GM12878 (cell line): ENCODE results near the gene DNAJA4. TPM values are rescaled to one million over a fixed set of nuclear protein-coding genes. Genes with fewer than 3 reads are reported as not detected.

Source experiments
- CREM ChIP-seq: IDR thresholded peaks from 2 replicates; pipeline ENCODE4 v1.6.1; 2014; ENCODE audit warnings: antibody characterized with exemption, low read depth
- GATAD2B ChIP-seq: fragments of 450-650 bp; conservative IDR thresholded peaks from 2 replicates; pipeline ENCODE4 v1.6.1; 2017; ENCODE audit warnings: low read depth, mild to moderate bottlenecking, moderate library complexity
- KLF5 ChIP-seq: fragments of 450-650 bp; IDR thresholded peaks from 2 replicates; pipeline ENCODE4 v1.6.1; 2014; ENCODE audit warnings: mild to moderate bottlenecking; ENCODE audit not compliant: partially characterized antibody
- MTA3 ChIP-seq: IDR thresholded peaks from 2 replicates; pipeline ENCODE4 v1.6.1; 2012; ENCODE audit warnings: low read length, inconsistent platforms, borderline replicate concordance
- NBN ChIP-seq: fragments of 450-650 bp; IDR thresholded peaks from 2 replicates; pipeline ENCODE4 v1.6.1; 2016
- NRF1 ChIP-seq: conservative IDR thresholded peaks from 2 replicates; pipeline ENCODE4 v1.6.1; 2011; ENCODE audit warnings: mild to moderate bottlenecking, low read depth, low read length, improper control_type of control experiment
- PAX8 ChIP-seq: fragments of 450-650 bp; IDR thresholded peaks from 2 replicates; pipeline ENCODE4 v1.6.1; 2017; ENCODE audit warnings: mild to moderate bottlenecking, moderate library complexity
- POLR2AphosphoS5 ChIP-seq: IDR thresholded peaks from 2 replicates; pipeline ENCODE4 v1.6.1; 2011; ENCODE audit warnings: mild to moderate bottlenecking, low read length, inconsistent platforms
- RAD51 ChIP-seq: fragments of 450-650 bp; IDR thresholded peaks from 2 replicates; pipeline ENCODE4 v1.6.1; 2016; ENCODE audit warnings: moderate library complexity, mild to moderate bottlenecking, inconsistent platforms
- RB1 ChIP-seq: fragments of 450-650 bp; formaldehyde crosslinking; IDR thresholded peaks from 2 replicates; pipeline ENCODE4 v1.6.1; 2017; ENCODE audit warnings: mild to moderate bottlenecking, borderline replicate concordance
- SMAD1 ChIP-seq: fragments of 450-650 bp; IDR thresholded peaks from 2 replicates; pipeline ENCODE4 v1.6.1; 2018; ENCODE audit warnings: mild to moderate bottlenecking, low read depth; ENCODE audit not compliant: partially characterized antibody
- SMC3 ChIP-seq: IDR thresholded peaks from 2 replicates; pipeline ENCODE4 v1.6.1; 2011; ENCODE audit warnings: low read length, improper control_type of control experiment, borderline replicate concordance
- SP1 ChIP-seq: IDR thresholded peaks from one replicate; pipeline ENCODE4 v1.6.1; 2011; ENCODE audit warnings: low read depth, low read length
- STAT3 ChIP-seq: IDR thresholded peaks from 2 replicates; pipeline ENCODE4 v1.6.1; 2011; ENCODE audit warnings: low read depth, low read length, improper control_type of control experiment
- TCF7 ChIP-seq: IDR thresholded peaks from 2 replicates; pipeline ENCODE4 v1.6.1; 2014; ENCODE audit warnings: antibody characterized with exemption, borderline replicate concordance
- WRNIP1 ChIP-seq: IDR thresholded peaks from 2 replicates; pipeline ENCODE4 v1.6.1; 2011; ENCODE audit warnings: low read depth, low read length, improper control_type of control experiment, borderline replicate concordance
- ZNF622 ChIP-seq: fragments of 450-650 bp; IDR thresholded peaks from 2 replicates; pipeline ENCODE4 v1.6.1; 2017; ENCODE audit warnings: mild to moderate bottlenecking, inconsistent platforms
- polyA plus RNA-seq, 11 experiments: library from polyadenylated mRNA; depleted of rRNA in 4 of 11; unstranded in 6 of 11; stranded (reverse) in 5 of 11; fragments of >200 nt; fragmentation: Nextera tagmentation in 4 of 11; fragmentation: Illumina TruSeq in 1 of 11; extraction: Ambion mirVana in 4 of 11; extraction: Trizol in 1 of 11; gene quantifications; 1 replicate in 1 of 11; 2 replicates in 10 of 11; pipeline versions ENCODE4 v1.2.1 to v1.2.3, GENCODE V29; 2011 to 2016; ENCODE audit warnings: inconsistent platforms in 2 of 11, missing spikeins in 2 of 11, low read depth in 1 of 11
- total RNA-seq, 4 experiments: library from RNA; depleted of rRNA in 3 of 4; stranded (reverse); fragments of >200 nt in 3 of 4; fragmentation: Illumina TruSeq in 1 of 4; extraction: Trizol in 1 of 4; gene quantifications; 2 replicates each; pipeline versions ENCODE4 v1.2.1 to v1.2.3, GENCODE V29; 2013 to 2021
- TF ChIP-seq, protein P1 (sequence below): IDR thresholded peaks from 2 replicates; pipeline ENCODE4 v1.6.1; 2012; ENCODE audit warnings: low read depth, low read length, improper control_type of control experiment
- TF ChIP-seq, protein P2 (sequence below): fragments of 150-350 bp; IDR thresholded peaks from 2 replicates; pipeline ENCODE4 v1.6.1; 2016; ENCODE audit warnings: low read depth, low read length
- TF ChIP-seq, protein P3 (sequence below): fragments of 450-650 bp; conservative IDR thresholded peaks from 2 replicates; pipeline ENCODE4 v1.6.1; 2017; ENCODE audit warnings: mild to moderate bottlenecking, moderate library complexity
- TF ChIP-seq, protein P4 (sequence below): fragments of 450-650 bp; IDR thresholded peaks from 2 replicates; pipeline ENCODE4 v1.6.1; 2017; ENCODE audit warnings: borderline replicate concordance
- TF ChIP-seq, protein P5 (sequence below): fragments of 450-650 bp; IDR thresholded peaks from 2 replicates; pipeline ENCODE4 v1.6.1; 2016; ENCODE audit warnings: mild to moderate bottlenecking

The DNAJA4 gene
- total and polyA plus RNA-seq, 10 of the 15 experiments (the other 5 are each of a cell fraction or from before 2014, with no cell fraction given): 0.01 to 10.4 (median 4.1) TPM

DNA sequence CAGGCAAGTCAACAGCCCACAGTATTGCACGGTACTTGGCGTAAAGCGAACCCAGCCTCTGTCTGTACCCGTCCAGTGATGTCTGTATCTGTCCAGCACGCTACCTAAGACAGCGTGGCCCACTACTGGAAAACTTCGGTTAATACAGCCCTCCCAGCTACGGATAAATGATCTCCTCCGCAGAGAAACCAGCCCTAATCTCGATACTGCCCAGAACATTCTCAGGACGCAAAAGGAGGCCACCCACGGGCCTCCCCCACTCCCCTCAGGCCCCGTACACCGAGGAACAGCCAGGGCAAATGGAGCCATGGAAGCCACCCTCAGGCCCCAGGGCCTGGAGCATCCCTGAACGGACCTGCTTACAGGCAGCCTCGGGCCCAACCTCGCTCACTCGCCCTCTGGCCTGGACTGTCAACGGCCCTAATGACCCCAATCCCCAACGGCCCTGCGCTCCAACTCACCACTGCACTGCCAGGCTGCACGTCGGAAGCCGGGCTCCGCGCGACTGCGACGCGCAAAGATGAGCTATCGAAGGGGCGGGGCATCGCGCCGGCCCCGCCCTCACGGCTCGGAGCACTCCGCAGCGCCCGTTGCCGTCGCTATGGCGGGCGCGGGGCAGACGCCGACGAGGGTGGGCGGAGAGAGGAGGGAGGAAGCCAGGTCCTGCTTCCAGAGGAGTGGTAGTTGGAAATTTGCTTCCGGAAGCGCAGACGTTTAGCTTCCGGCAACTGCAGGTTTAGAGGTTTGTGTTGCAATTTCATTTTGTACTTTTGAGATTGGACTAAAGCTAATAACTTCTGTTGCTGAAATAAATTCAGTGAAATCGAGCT, 35.0 kb downstream of the DNAJA4 start, which contains the start of gene SKIC8 (continued):
- TF ChIP-seq, protein P1, sequence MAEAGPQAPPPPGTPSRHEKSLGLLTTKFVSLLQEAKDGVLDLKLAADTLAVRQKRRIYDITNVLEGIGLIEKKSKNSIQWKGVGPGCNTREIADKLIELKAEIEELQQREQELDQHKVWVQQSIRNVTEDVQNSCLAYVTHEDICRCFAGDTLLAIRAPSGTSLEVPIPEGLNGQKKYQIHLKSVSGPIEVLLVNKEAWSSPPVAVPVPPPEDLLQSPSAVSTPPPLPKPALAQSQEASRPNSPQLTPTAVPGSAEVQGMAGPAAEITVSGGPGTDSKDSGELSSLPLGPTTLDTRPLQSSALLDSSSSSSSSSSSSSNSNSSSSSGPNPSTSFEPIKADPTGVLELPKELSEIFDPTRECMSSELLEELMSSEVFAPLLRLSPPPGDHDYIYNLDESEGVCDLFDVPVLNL: no peak; the same call in 1 of the 2 replicates
- peak; percentile 98 for TF ChIP-seq CREM
- no peak for TF ChIP-seq NRF1
- TF ChIP-seq GATAD2B: no peak; the same call in 1 of the 2 replicates
- TF ChIP-seq POLR2AphosphoS5: peak; percentile 94
- TF ChIP-seq KLF5: no peak
- TF ChIP-seq SMC3: 0 out of 2 replicates have a peak, but pooled peaks have one; percentile 5
- TF ChIP-seq PAX8: no peak
- no peak for TF ChIP-seq SMAD1
- TF ChIP-seq WRNIP1: no peak
- TF ChIP-seq, protein P2, sequence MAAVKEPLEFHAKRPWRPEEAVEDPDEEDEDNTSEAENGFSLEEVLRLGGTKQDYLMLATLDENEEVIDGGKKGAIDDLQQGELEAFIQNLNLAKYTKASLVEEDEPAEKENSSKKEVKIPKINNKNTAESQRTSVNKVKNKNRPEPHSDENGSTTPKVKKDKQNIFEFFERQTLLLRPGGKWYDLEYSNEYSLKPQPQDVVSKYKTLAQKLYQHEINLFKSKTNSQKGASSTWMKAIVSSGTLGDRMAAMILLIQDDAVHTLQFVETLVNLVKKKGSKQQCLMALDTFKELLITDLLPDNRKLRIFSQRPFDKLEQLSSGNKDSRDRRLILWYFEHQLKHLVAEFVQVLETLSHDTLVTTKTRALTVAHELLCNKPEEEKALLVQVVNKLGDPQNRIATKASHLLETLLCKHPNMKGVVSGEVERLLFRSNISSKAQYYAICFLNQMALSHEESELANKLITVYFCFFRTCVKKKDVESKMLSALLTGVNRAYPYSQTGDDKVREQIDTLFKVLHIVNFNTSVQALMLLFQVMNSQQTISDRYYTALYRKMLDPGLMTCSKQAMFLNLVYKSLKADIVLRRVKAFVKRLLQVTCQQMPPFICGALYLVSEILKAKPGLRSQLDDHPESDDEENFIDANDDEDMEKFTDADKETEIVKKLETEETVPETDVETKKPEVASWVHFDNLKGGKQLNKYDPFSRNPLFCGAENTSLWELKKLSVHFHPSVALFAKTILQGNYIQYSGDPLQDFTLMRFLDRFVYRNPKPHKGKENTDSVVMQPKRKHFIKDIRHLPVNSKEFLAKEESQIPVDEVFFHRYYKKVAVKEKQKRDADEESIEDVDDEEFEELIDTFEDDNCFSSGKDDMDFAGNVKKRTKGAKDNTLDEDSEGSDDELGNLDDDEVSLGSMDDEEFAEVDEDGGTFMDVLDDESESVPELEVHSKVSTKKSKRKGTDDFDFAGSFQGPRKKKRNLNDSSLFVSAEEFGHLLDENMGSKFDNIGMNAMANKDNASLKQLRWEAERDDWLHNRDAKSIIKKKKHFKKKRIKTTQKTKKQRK: no peak
- TF ChIP-seq NBN: peak; percentile 81
- TF ChIP-seq, protein P3, sequence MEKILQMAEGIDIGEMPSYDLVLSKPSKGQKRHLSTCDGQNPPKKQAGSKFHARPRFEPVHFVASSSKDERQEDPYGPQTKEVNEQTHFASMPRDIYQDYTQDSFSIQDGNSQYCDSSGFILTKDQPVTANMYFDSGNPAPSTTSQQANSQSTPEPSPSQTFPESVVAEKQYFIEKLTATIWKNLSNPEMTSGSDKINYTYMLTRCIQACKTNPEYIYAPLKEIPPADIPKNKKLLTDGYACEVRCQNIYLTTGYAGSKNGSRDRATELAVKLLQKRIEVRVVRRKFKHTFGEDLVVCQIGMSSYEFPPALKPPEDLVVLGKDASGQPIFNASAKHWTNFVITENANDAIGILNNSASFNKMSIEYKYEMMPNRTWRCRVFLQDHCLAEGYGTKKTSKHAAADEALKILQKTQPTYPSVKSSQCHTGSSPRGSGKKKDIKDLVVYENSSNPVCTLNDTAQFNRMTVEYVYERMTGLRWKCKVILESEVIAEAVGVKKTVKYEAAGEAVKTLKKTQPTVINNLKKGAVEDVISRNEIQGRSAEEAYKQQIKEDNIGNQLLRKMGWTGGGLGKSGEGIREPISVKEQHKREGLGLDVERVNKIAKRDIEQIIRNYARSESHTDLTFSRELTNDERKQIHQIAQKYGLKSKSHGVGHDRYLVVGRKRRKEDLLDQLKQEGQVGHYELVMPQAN: peak; percentile 96
- TF ChIP-seq RAD51: no peak
- TF ChIP-seq, protein P4, sequence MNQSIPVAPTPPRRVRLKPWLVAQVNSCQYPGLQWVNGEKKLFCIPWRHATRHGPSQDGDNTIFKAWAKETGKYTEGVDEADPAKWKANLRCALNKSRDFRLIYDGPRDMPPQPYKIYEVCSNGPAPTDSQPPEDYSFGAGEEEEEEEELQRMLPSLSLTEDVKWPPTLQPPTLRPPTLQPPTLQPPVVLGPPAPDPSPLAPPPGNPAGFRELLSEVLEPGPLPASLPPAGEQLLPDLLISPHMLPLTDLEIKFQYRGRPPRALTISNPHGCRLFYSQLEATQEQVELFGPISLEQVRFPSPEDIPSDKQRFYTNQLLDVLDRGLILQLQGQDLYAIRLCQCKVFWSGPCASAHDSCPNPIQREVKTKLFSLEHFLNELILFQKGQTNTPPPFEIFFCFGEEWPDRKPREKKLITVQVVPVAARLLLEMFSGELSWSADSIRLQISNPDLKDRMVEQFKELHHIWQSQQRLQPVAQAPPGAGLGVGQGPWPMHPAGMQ: no peak
- TF ChIP-seq RB1: no peak; the same call in 1 of the 2 replicates
- TF ChIP-seq MTA3: peak; percentile 22; the same call in 1 of the 2 replicates
- TF ChIP-seq SP1: peak; percentile 76
- TF ChIP-seq ZNF622: no peak
- TF ChIP-seq, protein P5, sequence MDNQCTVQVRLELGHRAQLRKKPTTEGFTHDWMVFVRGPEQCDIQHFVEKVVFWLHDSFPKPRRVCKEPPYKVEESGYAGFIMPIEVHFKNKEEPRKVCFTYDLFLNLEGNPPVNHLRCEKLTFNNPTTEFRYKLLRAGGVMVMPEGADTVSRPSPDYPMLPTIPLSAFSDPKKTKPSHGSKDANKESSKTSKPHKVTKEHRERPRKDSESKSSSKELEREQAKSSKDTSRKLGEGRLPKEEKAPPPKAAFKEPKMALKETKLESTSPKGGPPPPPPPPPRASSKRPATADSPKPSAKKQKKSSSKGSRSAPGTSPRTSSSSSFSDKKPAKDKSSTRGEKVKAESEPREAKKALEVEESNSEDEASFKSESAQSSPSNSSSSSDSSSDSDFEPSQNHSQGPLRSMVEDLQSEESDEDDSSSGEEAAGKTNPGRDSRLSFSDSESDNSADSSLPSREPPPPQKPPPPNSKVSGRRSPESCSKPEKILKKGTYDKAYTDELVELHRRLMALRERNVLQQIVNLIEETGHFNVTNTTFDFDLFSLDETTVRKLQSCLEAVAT: no peak
- TF ChIP-seq TCF7: no peak
- TF ChIP-seq STAT3: no peak
